Activated CD4-positive, alpha-beta T cell treated with anti-CD3 and anti-CD28 coated beads for 36 hours (primary cell): ENCODE measurements around the gene OSBP2. TPM values are rescaled to one million over a fixed set of nuclear protein-coding genes. Genes with fewer than 3 reads are reported as not detected.
A peak's percentile ranks its signal among the peaks of the same experiment; 100 is the strongest.

Experiments
- ATAC-seq: fragments of 200-7000 bp; cut with Tn5 transposase; one replicate; pipeline ENCODE4 v1.10.0; 2021; ENCODE audit warnings: mild to moderate bottlenecking, moderate library complexity
- CTCF ChIA-PET: fragments of 350-600 bp; sonication (Branson Sonifier 250); formaldehyde crosslinking; loops from one replicate; lab custom pipeline; 2021; ENCODE audit warnings: antibody characterized with exemption; lab: Charles Lee
- POLR2A ChIA-PET: fragments of 350-600 bp; sonication (Branson Sonifier 250); formaldehyde crosslinking; loops from one replicate; lab custom pipeline; 2021; ENCODE audit warnings: antibody characterized with exemption, inconsistent platforms; lab: Charles Lee
- DNase-seq: peaks from one replicate; pipeline ENCODE4 v3.0.0-alpha.2; 2020
- H3K27ac Mint-ChIP-seq: one replicate; pipeline ENCODE4 v1.8.0; 2021; ENCODE audit warnings: mixed read lengths
- H3K27me3 Mint-ChIP-seq: one replicate; pipeline ENCODE4 v1.8.0; 2021; ENCODE audit warnings: mixed read lengths
- H3K36me3 Mint-ChIP-seq: one replicate; pipeline ENCODE4 v1.8.0; 2021; ENCODE audit warnings: low read depth, mixed read lengths
- H3K4me1 Mint-ChIP-seq: one replicate; pipeline ENCODE4 v1.8.0; 2021; ENCODE audit warnings: mixed read lengths
- H3K4me3 Mint-ChIP-seq: one replicate; pipeline ENCODE4 v1.8.0; 2021; ENCODE audit warnings: mild to moderate bottlenecking, moderate library complexity, mixed read lengths
- H3K9me3 Mint-ChIP-seq: one replicate; pipeline ENCODE4 v1.8.0; 2021; ENCODE audit warnings: low read depth, mixed read lengths
- intact Hi-C, 2 experiments: fragments of 100-400 bp; cut with DNase I in 1 of 2; cut with micrococcal nuclease in 1 of 2; formaldehyde crosslinking; loops; one replicate each; pipeline versions ENCODE4 v1.14.2 to v1.15.1; 2022 to 2024; cut with DNase I, micrococcal nuclease
- total RNA-seq, 2 experiments: library from RNA; stranded (reverse); gene quantifications; one replicate each; pipeline ENCODE4 v1.2.3, GENCODE V29; 2021

The OSBP2 gene
- total RNA-seq, 2 experiments from 2014 or later: 1.2 to 1.4 TPM

- no peak for DNase-seq
- intact Hi-C loops: no loop called here
- H3K9me3 Mint-ChIP-seq: no peaks in the 10 kb centered on the region
- ATAC-seq: no peak
- peaks cover 10% of the 10 kb centered on the region for H3K4me1 Mint-ChIP-seq
- ChIA-PET POLR2A (no interaction called here), CTCF (interaction anchor here (0.5 to 0.7 kb wide), 3 partner anchors 62 to 1234 kb away, joined by 3 to 5 read pairs (median 3); no protein-coding TSS in a partner anchor)
- no peaks in the 10 kb centered on the region for H3K36me3 Mint-ChIP-seq
- H3K27me3 Mint-ChIP-seq: peaks cover 34% of the 10 kb centered on the region
- H3K27ac Mint-ChIP-seq: no peak overlapping the region
- no peak overlapping the region for H3K4me3 Mint-ChIP-seq
Observed at GRCh38 chr22:30825711-30826505, 131.2 kb downstream of the OSBP2 start.

- H3K9me3 Mint-ChIP-seq: no peaks in the 10 kb centered on the region
- no peak overlapping the region for H3K27ac Mint-ChIP-seq
- intact Hi-C loops: no loop called here
- H3K4me3 Mint-ChIP-seq: no peak overlapping the region
- DNase-seq (peak; percentile 51), ATAC-seq (peak; percentile 89)
- CTCF ChIA-PET: interaction anchor here (0.6 kb wide), 2 partner anchors 93 to 774 kb away, joined by 4 to 5 read pairs; no protein-coding TSS in a partner anchor
- POLR2A ChIA-PET: no interaction called here
- peaks cover 25% of the 10 kb centered on the region for H3K27me3 Mint-ChIP-seq
- no peaks in the 10 kb centered on the region for H3K36me3 Mint-ChIP-seq
- H3K4me1 Mint-ChIP-seq: peaks cover 10% of the 10 kb centered on the region
Observed at GRCh38 chr22:30826670-30827355, 132.1 kb downstream of the OSBP2 start.

GRCh38 chr22:30827646-30828045, 133.0 kb downstream of the OSBP2 start:
- ChIA-PET CTCF (no interaction called here), POLR2A (no interaction called here)
- peaks cover 10% of the 10 kb centered on the region for H3K4me1 Mint-ChIP-seq

GRCh38 chr22:30828187-30829155, 133.8 kb downstream of the OSBP2 start:
- intact Hi-C loops: no loop called here
- no peaks in the 10 kb centered on the region for H3K9me3 Mint-ChIP-seq
- POLR2A ChIA-PET: no interaction called here

More at GRCh38 chr22:30827646-30828045, 133.0 kb downstream of the OSBP2 start:
- intact Hi-C loops: no loop called here
- no peak for DNase-seq
- ATAC-seq: no peak
- no peaks in the 10 kb centered on the region for H3K36me3 Mint-ChIP-seq
- no peaks in the 10 kb centered on the region for H3K9me3 Mint-ChIP-seq
- H3K27me3 Mint-ChIP-seq: peaks cover 21% of the 10 kb centered on the region
- no peak overlapping the region for H3K4me3 Mint-ChIP-seq
- H3K27ac Mint-ChIP-seq: no peak overlapping the region

GRCh38 chr22:30829901-30830550, 135.4 kb downstream of the OSBP2 start:
- H3K4me1 Mint-ChIP-seq: peaks cover 8% of the 10 kb centered on the region
- H3K9me3 Mint-ChIP-seq: no peaks in the 10 kb centered on the region
- DNase-seq: no peak
- ATAC-seq: no peak
- no peak overlapping the region for H3K4me3 Mint-ChIP-seq
- CTCF ChIA-PET: no interaction called here
- intact Hi-C loops: no loop called here
- POLR2A ChIA-PET: no interaction called here
- H3K36me3 Mint-ChIP-seq: no peaks in the 10 kb centered on the region
- H3K27me3 Mint-ChIP-seq: peaks cover 5% of the 10 kb centered on the region
- H3K27ac Mint-ChIP-seq: no peak overlapping the region

More at GRCh38 chr22:30828187-30829155, 133.8 kb downstream of the OSBP2 start:
- H3K4me3 Mint-ChIP-seq: no peak overlapping the region
- peaks cover 15% of the 10 kb centered on the region for H3K27me3 Mint-ChIP-seq
- DNase-seq: no peak
- ATAC-seq: no peak
- no peak overlapping the region for H3K27ac Mint-ChIP-seq
- H3K36me3 Mint-ChIP-seq: no peaks in the 10 kb centered on the region
- CTCF ChIA-PET: no interaction called here
- peaks cover 8% of the 10 kb centered on the region for H3K4me1 Mint-ChIP-seq

- CTCF ChIA-PET: no interaction called here
- peaks cover 5% of the 10 kb centered on the region for H3K27me3 Mint-ChIP-seq
- H3K36me3 Mint-ChIP-seq: no peaks in the 10 kb centered on the region
- H3K9me3 Mint-ChIP-seq: no peaks in the 10 kb centered on the region
- intact Hi-C loops: no loop called here
- no peak for ATAC-seq
- POLR2A ChIA-PET: no interaction called here
- H3K27ac Mint-ChIP-seq: no peak overlapping the region
- H3K4me3 Mint-ChIP-seq: no peak overlapping the region
- no peak for DNase-seq
- peaks cover 8% of the 10 kb centered on the region for H3K4me1 Mint-ChIP-seq
Observed at GRCh38 chr22:30830907-30831306, 136.2 kb downstream of the OSBP2 start.

- DNase-seq (no peak), ATAC-seq (no peak)
Observed at GRCh38 chr22:30832407-30832987, 137.8 kb downstream of the OSBP2 start.

GRCh38 chr22:30833322-30833721, 138.6 kb downstream of the OSBP2 start:
- Mint-ChIP-seq H3K27ac (no peak overlapping the region), H3K27me3 (peaks cover 2% of the 10 kb centered on the region), H3K4me1 (no peaks in the 10 kb centered on the region), H3K4me3 (no peak overlapping the region), H3K9me3 (peaks cover under 1% of the 10 kb centered on the region), H3K36me3 (peaks cover under 1% of the 10 kb centered on the region)
- ATAC-seq (no peak), DNase-seq (no peak)
- POLR2A ChIA-PET: no interaction called here
- CTCF ChIA-PET: no interaction called here
- intact Hi-C loops: no loop called here

More at GRCh38 chr22:30832407-30832987, 137.8 kb downstream of the OSBP2 start:
- Mint-ChIP-seq H3K36me3 (no peaks in the 10 kb centered on the region), H3K27ac (no peak overlapping the region), H3K4me1 (no peaks in the 10 kb centered on the region), H3K4me3 (no peak overlapping the region), H3K9me3 (no peaks in the 10 kb centered on the region), H3K27me3 (peaks cover 4% of the 10 kb centered on the region)
- ChIA-PET POLR2A (no interaction called here), CTCF (interaction anchor here (1.0 kb wide), 1 partner anchor 88 kb away, joined by 3 read pairs; no protein-coding TSS in a partner anchor)
- intact Hi-C loops: no loop called here

- intact Hi-C loops: no loop called here
- ATAC-seq (no peak), DNase-seq (no peak)
- no peaks in the 10 kb centered on the region for H3K27me3 Mint-ChIP-seq
- no peaks in the 10 kb centered on the region for H3K4me1 Mint-ChIP-seq
- peaks cover 2% of the 10 kb centered on the region for H3K9me3 Mint-ChIP-seq
- peaks cover 2% of the 10 kb centered on the region for H3K36me3 Mint-ChIP-seq
- H3K27ac Mint-ChIP-seq: no peak overlapping the region
- ChIA-PET CTCF (interaction anchor here (0.6 kb wide), 1 partner anchor 66 kb away, joined by 4 read pairs; no protein-coding TSS in a partner anchor), POLR2A (no interaction called here)
- H3K4me3 Mint-ChIP-seq: no peak overlapping the region
Observed at GRCh38 chr22:30837531-30837930, 142.9 kb downstream of the OSBP2 start.

- H3K4me1 Mint-ChIP-seq: no peaks in the 10 kb centered on the region
- intact Hi-C loops: no loop called here
- H3K4me3 Mint-ChIP-seq: no peak overlapping the region
- POLR2A ChIA-PET: no interaction called here
- ATAC-seq: no peak
- no peak for DNase-seq
- no peak overlapping the region for H3K27ac Mint-ChIP-seq
- CTCF ChIA-PET: no interaction called here
- H3K36me3 Mint-ChIP-seq: peaks cover 2% of the 10 kb centered on the region
- H3K27me3 Mint-ChIP-seq: no peaks in the 10 kb centered on the region
- H3K9me3 Mint-ChIP-seq: peaks cover 2% of the 10 kb centered on the region
Observed at GRCh38 chr22:30838111-30838510, 143.4 kb downstream of the OSBP2 start.
